Heart left ventricle (tissue), 13 donors: ENCODE results near the gene NIPAL4.

Experiments
- CTCF ChIP-seq, 12 donors: fragments of 200-600 bp; sonication (generic) in 4 of 12; IDR thresholded peaks; one replicate each; pipeline versions ENCODE4 v1.5.0 to v1.8.0; 2018 to 2022; ENCODE audit warnings: antibody characterized with exemption in 12 of 12, mild to moderate bottlenecking in 5 of 12
- POLR2A ChIP-seq, 2 donors: fragments of 450-650 bp; IDR thresholded peaks; one replicate each; pipeline ENCODE4 v1.6.1; 2017; ENCODE audit warnings: antibody characterized with exemption in 2 of 2, mild to moderate bottlenecking in 2 of 2, moderate library complexity in 2 of 2
- donor health status: ischemic (EF 13 %, LVEDD 7.1; RV severe dilation, severe dysfunction).
- donor health status: DM: no; HTN: yes; CAD: no.
- donor health status: DM: no; HTN: no; CAD: no.
- donor health status: ischemic (EF 25% LVEDD 6.9; RV normal size, moderate dysfunction).
- donor health status: ischemic (EF 25% LVEDD 5.7; RV mildly dilated, moderate dysfunction).
- donor health status: ischemic (EF 35%, LVEDD 5.7; RV mildly dilated, moderate dysfunction).
- donor health status: nonischemic (EF 11% LVEDD 7.7; RV severe dilation, severe dysfunction).
- donor health status: DM: yes; HTN: yes; CAD: no.
- donor health status: PGD.
- donor health status: ischemic (EF 29% LVEDD 5.4; RV normal size, mild dysfunction).
- donor health status: nonischemic (EF 23%, LVEDD 6.1; RV moderate dilation, normal function).

GRCh38 chr5:157449011-157449723 is 10.8 kb upstream of the NIPAL4 start:
- no peak for TF ChIP-seq CTCF (IDR thresholded peaks at IDR 0.05)
- TF ChIP-seq POLR2A (IDR thresholded peaks at IDR 0.05) = no peak
